NCI-H187 (cell line): ENCODE measurements around the gene P3H4.
"Not testable (repeated sequence)": the region's sequence is repeated elsewhere in the genome, so short reads cannot be mapped to it uniquely, and the experiment has no call there.

Source experiments
- DNase-seq, 2 experiments: peaks; one replicate each; lab custom pipeline; 2025; lab: John Stamatoyannopoulos, UW

P3H4 gene

GRCh38 chr17:41811549-41812380 is at the start of gene P3H4:
P3H4 (minus strand) TSS chr17:41811949; CDS start chr17:41811915, 34 bp downstream.
- peak; percentile 52 to 56 for DNase-seq

GRCh38 chr17:41860254-41860931 is 48.6 kb upstream of the P3H4 start:
- DNase-seq = no peak

- DNase-seq = not testable (repeated sequence)
Observed at GRCh38 chr17:41851382-41851781, 39.6 kb upstream of the P3H4 start.

GRCh38 chr17:41849251-41849990 is 37.7 kb upstream of the P3H4 start:
- no peak for DNase-seq

GRCh38 chr17:41848788-41849187 is 37.0 kb upstream of the P3H4 start:
- DNase-seq = no peak

GRCh38 chr17:41844971-41845370 is 33.2 kb upstream of the P3H4 start:
- DNase-seq = no peak

- DNase-seq = not testable (repeated sequence)
Observed at GRCh38 chr17:41840781-41841180, 29.0 kb upstream of the P3H4 start.

GRCh38 chr17:41839448-41839847 is 27.7 kb upstream of the P3H4 start:
- not testable (repeated sequence) for DNase-seq

- DNase-seq = no peak
Observed at GRCh38 chr17:41837761-41838538, 26.2 kb upstream of the P3H4 start, which contains the start of gene KLHL10. KLHL10 (plus strand) TSS chr17:41837825; CDS start chr17:41837933, 108 bp downstream.

- DNase-seq = no peak
Observed at GRCh38 chr17:41836550-41837196, 24.9 kb upstream of the P3H4 start.

GRCh38 chr17:41835800-41836549 is 24.2 kb upstream of the P3H4 start, which contains the start of gene NT5C3B:
NT5C3B (minus strand) TSS chr17:41836232; CDS start chr17:41836193, 39 bp downstream.
- DNase-seq = peak in 1 of 2 experiments; percentile 25

- no peak for DNase-seq
Observed at GRCh38 chr17:41835214-41835799, 23.6 kb upstream of the P3H4 start.

- not testable (repeated sequence) for DNase-seq
Observed at GRCh38 chr17:41829961-41830360, 18.2 kb upstream of the P3H4 start.

- DNase-seq = no peak
Observed at GRCh38 chr17:41825175-41825845, 13.6 kb upstream of the P3H4 start.

- DNase-seq = no peak
Observed at GRCh38 chr17:41824086-41824485, 12.3 kb upstream of the P3H4 start.

GRCh38 chr17:41823580-41823979 is 11.8 kb upstream of the P3H4 start:
- no peak for DNase-seq

- no peak for DNase-seq
Observed at GRCh38 chr17:41823141-41823524, 11.4 kb upstream of the P3H4 start.

GRCh38 chr17:41822216-41823140 is 10.7 kb upstream of the P3H4 start:
- DNase-seq = no peak
